RWPE2 (cell line): ENCODE results near the gene TNRC6B.

ENCODE experiments used
- ATAC-seq: fragments of 200-7000 bp; cut with Tn5 transposase; 3 replicates; pipeline ENCODE4 v1.9.1; 2021; ENCODE audit warnings: low read depth
- DNase-seq: peaks from one replicate; pipeline ENCODE4 v3.0.0-alpha.2; 2020; ENCODE audit warnings: low spot score
- H3K27ac ChIP-seq: fragments of 450-650 bp; 2 replicates; pipeline ENCODE4 v1.5.1; 2017; ENCODE audit warnings: mild to moderate bottlenecking; ENCODE audit not compliant: poor library complexity, severe bottlenecking
- H3K27me3 ChIP-seq: fragments of 250-450 bp; sonication (Bioruptor Pico); 2 replicates; pipeline ENCODE4 v1.5.1; 2021; ENCODE audit warnings: mild to moderate bottlenecking, moderate library complexity; ENCODE audit not compliant: insufficient read depth, poor library complexity, severe bottlenecking
- H3K36me3 ChIP-seq: fragments of 250-450 bp; sonication (Bioruptor Pico); 2 replicates; pipeline ENCODE4 v1.5.1; 2020; ENCODE audit warnings: low read depth, mild to moderate bottlenecking, moderate library complexity
- H3K4me1 ChIP-seq: fragments of 250-450 bp; sonication (Bioruptor Pico); 2 replicates; pipeline ENCODE4 v1.5.1; 2021; ENCODE audit warnings: mild to moderate bottlenecking, moderate library complexity; ENCODE audit not compliant: insufficient read depth, poor library complexity, severe bottlenecking
- H3K4me3 ChIP-seq: fragments of 250-450 bp; sonication (Bioruptor Pico); 2 replicates; pipeline ENCODE4 v1.5.1; 2021; ENCODE audit warnings: mild to moderate bottlenecking, moderate library complexity; ENCODE audit not compliant: severe bottlenecking
- H3K9me3 ChIP-seq: fragments of 250-450 bp; sonication (Bioruptor Pico); 2 replicates; pipeline ENCODE4 v1.5.1; 2021; ENCODE audit warnings: mild to moderate bottlenecking, moderate library complexity; ENCODE audit not compliant: severe bottlenecking
- CTCF ChIP-seq: fragments of 450-650 bp; IDR thresholded peaks from one replicate; pipeline ENCODE4 v1.5.1; 2017; ENCODE audit warnings: mild to moderate bottlenecking, moderate library complexity; ENCODE audit not compliant: poor library complexity, severe bottlenecking

TNRC6B gene

GRCh38 chr22:40335358-40335757 is 157.6 kb downstream of the TNRC6B start:
- Histone ChIP-seq H3K9me3 (no peaks in the 10 kb centered on the region), H3K4me1 (no peaks in the 10 kb centered on the region), H3K36me3 (no peaks in the 10 kb centered on the region), H3K4me3 (no peak overlapping the region), H3K27me3 (no peaks in the 10 kb centered on the region), H3K27ac (no peak overlapping the region)
- no peak for ATAC-seq
- TF ChIP-seq CTCF, result no peak
- DNase-seq, result no peak

GRCh38 chr22:40340044-40340443 is 162.3 kb downstream of the TNRC6B start:
- Histone ChIP-seq H3K4me1 (no peaks in the 10 kb centered on the region), H3K27me3 (no peaks in the 10 kb centered on the region), H3K36me3 (no peaks in the 10 kb centered on the region), H3K9me3 (no peaks in the 10 kb centered on the region), H3K27ac (no peak overlapping the region), H3K4me3 (no peak overlapping the region)
- no peak for ATAC-seq
- DNase-seq, result no peak
- no peak for TF ChIP-seq CTCF

GRCh38 chr22:40341604-40342003 is 163.9 kb downstream of the TNRC6B start:
- ATAC-seq (no peak), DNase-seq (no peak)
- no peak overlapping the region for H3K27ac ChIP-seq
- no peak for TF ChIP-seq CTCF
- H3K4me3 ChIP-seq, result no peak overlapping the region
- no peaks in the 10 kb centered on the region for H3K36me3 ChIP-seq
- no peaks in the 10 kb centered on the region for H3K4me1 ChIP-seq
- H3K9me3 ChIP-seq, result no peaks in the 10 kb centered on the region
- H3K27me3 ChIP-seq, result no peaks in the 10 kb centered on the region

- Histone ChIP-seq H3K9me3 (no peaks in the 10 kb centered on the region), H3K4me1 (peaks cover under 1% of the 10 kb centered on the region), H3K27ac (no peak overlapping the region), H3K36me3 (peaks cover 2% of the 10 kb centered on the region), H3K27me3 (no peaks in the 10 kb centered on the region), H3K4me3 (no peak overlapping the region)
- no peak for TF ChIP-seq CTCF
- no peak for DNase-seq
- ATAC-seq, result no peak
Observed at GRCh38 chr22:40342521-40342920, 164.8 kb downstream of the TNRC6B start.

- no peaks in the 10 kb centered on the region for H3K9me3 ChIP-seq
- DNase-seq (no peak), ATAC-seq (no peak)
- peaks cover 28% of the 10 kb centered on the region for H3K36me3 ChIP-seq
- peak overlapping the region; percentile 77 for H3K27ac ChIP-seq
- H3K4me1 ChIP-seq, result peaks cover 15% of the 10 kb centered on the region
- TF ChIP-seq CTCF, result no peak
- no peaks in the 10 kb centered on the region for H3K27me3 ChIP-seq
- H3K4me3 ChIP-seq, result peak overlapping the region; percentile 71
Observed at GRCh38 chr22:40345271-40345670, 167.5 kb downstream of the TNRC6B start.
